ENCODE data around the gene IL17C.

DNA sequence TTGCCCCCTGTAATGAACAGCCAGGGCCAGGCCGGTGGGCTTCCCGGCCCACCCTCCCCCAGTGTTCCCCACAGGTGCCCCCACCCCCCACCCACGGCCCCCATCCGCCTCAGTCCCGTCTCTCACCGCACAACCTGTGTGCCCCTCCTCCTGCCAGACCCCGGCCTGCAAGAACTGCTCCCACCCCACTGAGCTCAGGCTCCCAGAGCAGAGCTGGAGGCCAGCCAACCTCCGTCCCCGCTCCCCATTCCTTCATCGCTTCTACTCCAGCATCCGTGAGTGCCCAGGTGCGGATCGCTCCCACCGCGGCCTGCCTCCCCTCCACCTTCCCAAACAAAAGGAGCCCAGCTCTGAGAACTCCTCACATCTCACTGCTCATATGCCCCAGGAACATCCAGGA lies 20.3 kb downstream of the IL17C start:
- TF ChIP-seq POLR2A (IDR thresholded peaks at IDR 0.05) = no peak
- TF ChIP-seq, protein P1, sequence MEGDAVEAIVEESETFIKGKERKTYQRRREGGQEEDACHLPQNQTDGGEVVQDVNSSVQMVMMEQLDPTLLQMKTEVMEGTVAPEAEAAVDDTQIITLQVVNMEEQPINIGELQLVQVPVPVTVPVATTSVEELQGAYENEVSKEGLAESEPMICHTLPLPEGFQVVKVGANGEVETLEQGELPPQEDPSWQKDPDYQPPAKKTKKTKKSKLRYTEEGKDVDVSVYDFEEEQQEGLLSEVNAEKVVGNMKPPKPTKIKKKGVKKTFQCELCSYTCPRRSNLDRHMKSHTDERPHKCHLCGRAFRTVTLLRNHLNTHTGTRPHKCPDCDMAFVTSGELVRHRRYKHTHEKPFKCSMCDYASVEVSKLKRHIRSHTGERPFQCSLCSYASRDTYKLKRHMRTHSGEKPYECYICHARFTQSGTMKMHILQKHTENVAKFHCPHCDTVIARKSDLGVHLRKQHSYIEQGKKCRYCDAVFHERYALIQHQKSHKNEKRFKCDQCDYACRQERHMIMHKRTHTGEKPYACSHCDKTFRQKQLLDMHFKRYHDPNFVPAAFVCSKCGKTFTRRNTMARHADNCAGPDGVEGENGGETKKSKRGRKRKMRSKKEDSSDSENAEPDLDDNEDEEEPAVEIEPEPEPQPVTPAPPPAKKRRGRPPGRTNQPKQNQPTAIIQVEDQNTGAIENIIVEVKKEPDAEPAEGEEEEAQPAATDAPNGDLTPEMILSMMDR (IDR thresholded peaks at IDR 0.05) = no peak
